Neuronal stem cell (in vitro differentiated cells): Measurements from ENCODE around the gene LEMD2.
A peak's percentile ranks its signal among the peaks of the same experiment; 100 is the strongest.

Source experiments
- DNase-seq: peaks from one replicate; pipeline ENCODE4 v3.0.0-alpha.2; 2013; ENCODE audit warnings: low spot score
- H2AFZ ChIP-seq: one replicate; pipeline ENCODE4 v1.6.1; 2013; ENCODE audit warnings: mild to moderate bottlenecking, low read length, inconsistent platforms
- H2AK5ac ChIP-seq: 2 replicates; pipeline ENCODE4 v1.6.1; 2013; ENCODE audit warnings: low read depth, mild to moderate bottlenecking, inconsistent platforms, low read length, moderate library complexity, mixed read lengths
- H2BK120ac ChIP-seq: 2 replicates; pipeline ENCODE4 v1.6.1; 2013; ENCODE audit warnings: low read depth, mild to moderate bottlenecking, inconsistent platforms, low read length, moderate library complexity, mixed read lengths
- H2BK12ac ChIP-seq: one replicate; pipeline ENCODE4 v1.6.1; 2013; ENCODE audit warnings: low read length, inconsistent platforms
- H2BK15ac ChIP-seq: 2 replicates; pipeline ENCODE4 v1.6.1; 2013; ENCODE audit warnings: mild to moderate bottlenecking, low read length, inconsistent platforms, mixed read lengths
- H2BK5ac ChIP-seq: one replicate; pipeline ENCODE4 v1.6.1; 2013; ENCODE audit warnings: inconsistent platforms, mild to moderate bottlenecking, low read length, moderate library complexity
- H3K14ac ChIP-seq: one replicate; pipeline ENCODE4 v1.6.1; 2013; ENCODE audit warnings: low read length, inconsistent platforms
- H3K18ac ChIP-seq: 2 replicates; pipeline ENCODE4 v1.6.1; 2013; ENCODE audit warnings: low read length, inconsistent platforms
- H3K23ac ChIP-seq: 2 replicates; pipeline ENCODE4 v1.6.1; 2013; ENCODE audit warnings: low read depth, mild to moderate bottlenecking, mixed read lengths, low read length, inconsistent platforms; ENCODE audit not compliant: poor library complexity
- H3K27ac ChIP-seq: replicated peaks from 3 replicates; pipeline ENCODE4 v1.5.1; 2013; ENCODE audit warnings: low read length, inconsistent platforms
- H3K27me3 ChIP-seq, 3 experiments: 2 replicates each; pipeline ENCODE4 v1.6.1; 2013; ENCODE audit warnings: low read length in 3 of 3, mild to moderate bottlenecking in 2 of 3, inconsistent platforms in 1 of 3, low read depth in 1 of 3, mixed read lengths in 1 of 3, moderate library complexity in 1 of 3; ENCODE audit not compliant: control insufficient read depth in 3 of 3, insufficient read depth in 3 of 3
- H3K36me3 ChIP-seq, 2 donors: replicated peaks in 1 of 2; 2 replicates each; pipeline ENCODE4 v1.6.1; 2013; ENCODE audit warnings: low read length in 2 of 2; ENCODE audit not compliant: control insufficient read depth in 2 of 2, insufficient read depth in 2 of 2
- H3K4ac ChIP-seq: 2 replicates; pipeline ENCODE4 v1.6.1; 2013; ENCODE audit warnings: inconsistent platforms, mild to moderate bottlenecking, low read length, moderate library complexity
- H3K4me1 ChIP-seq, 2 donors: 1 replicate in 1 of 2; 2 replicates in 1 of 2; pipeline ENCODE4 v1.6.1; 2013; ENCODE audit warnings: low read length in 2 of 2, low read depth in 1 of 2; ENCODE audit not compliant: control insufficient read depth in 2 of 2, insufficient read depth in 1 of 2
- H3K4me2 ChIP-seq: one replicate; pipeline ENCODE4 v1.6.1; 2013; ENCODE audit warnings: mild to moderate bottlenecking, low read length, inconsistent platforms; ENCODE audit not compliant: insufficient read depth, poor library complexity, severe bottlenecking
- H3K4me3 ChIP-seq, 2 donors: 2 replicates each; pipeline ENCODE4 v1.5.1; 2013; ENCODE audit warnings: low read length in 2 of 2, mild to moderate bottlenecking in 2 of 2, inconsistent platforms in 1 of 2, moderate library complexity in 1 of 2
- H3K79me1 ChIP-seq: one replicate; pipeline ENCODE4 v1.6.1; 2013; ENCODE audit warnings: low read depth, mild to moderate bottlenecking, inconsistent platforms, low read length, moderate library complexity
- H3K9ac ChIP-seq: one replicate; pipeline ENCODE4 v1.6.1; 2013; ENCODE audit warnings: mild to moderate bottlenecking, low read depth, low read length, inconsistent platforms; ENCODE audit not compliant: poor library complexity
- H3K9me3 ChIP-seq, 2 donors: replicated peaks in 1 of 2; 2 replicates each; pipeline versions ENCODE3 to v1.6.1; 2013; ENCODE audit warnings: low read length in 2 of 2, mild to moderate bottlenecking in 2 of 2, inconsistent platforms in 1 of 2, low read depth in 1 of 2, mixed read lengths in 1 of 2, moderate library complexity in 1 of 2; ENCODE audit not compliant: control insufficient read depth in 2 of 2, insufficient read depth in 1 of 2
- H4K8ac ChIP-seq: one replicate; pipeline ENCODE4 v1.6.1; 2013; ENCODE audit warnings: low read depth, mild to moderate bottlenecking, inconsistent platforms, low read length, moderate library complexity
- H4K91ac ChIP-seq: one replicate; pipeline ENCODE4 v1.6.1; 2013; ENCODE audit warnings: low read length, low read depth, mild to moderate bottlenecking, inconsistent platforms; ENCODE audit not compliant: poor library complexity
- WGBS, 2 donors: extraction: QIAGEN DNeasy Blood & Tissue Kit; methylation state at CpG; one replicate each; pipeline ENCODE4 v1.1.7; 2013; ENCODE audit warnings: missing lambda C conversion rate in 2 of 2, mixed read lengths in 1 of 2; ENCODE audit not compliant: insufficient read length in 2 of 2, insufficient replicate concordance in 1 of 2; ENCODE audit errors: extremely low coverage in 2 of 2; 5-methylcytosine and 5-hydroxymethylcytosine counted together

Gene LEMD2

GRCh38 chr6:33822575-33823395 is 33.9 kb upstream of the LEMD2 start:
- Histone ChIP-seq H2AK5ac (no peak overlapping the region), H2BK12ac (no peak overlapping the region), H3K79me1 (no peaks in the 10 kb centered on the region), H3K9ac (no peak overlapping the region), H4K8ac (no peak overlapping the region), H2BK120ac (peak overlapping the region; percentile 45), H3K36me3 (no peaks in the 10 kb centered on the region), H3K4me1 (peaks cover 2 to 13% of the 10 kb centered on the region in 2 donors), H2BK15ac (no peak overlapping the region), H3K14ac (no peak overlapping the region), H3K18ac (peak overlapping the region; percentile 88), H3K4me3 (no peak overlapping the region), H3K4ac (no peak overlapping the region), H2BK5ac (no peak overlapping the region), H3K23ac (no peak overlapping the region), H3K27me3 (peaks cover 0 to 23% (median 2%) of the 10 kb centered on the region in 3 experiments), H2AFZ (no peak overlapping the region), H4K91ac (no peak overlapping the region), H3K4me2 (no peak overlapping the region), H3K9me3 (no peaks in the 10 kb centered on the region), H3K27ac (peak overlapping the region; percentile 25)
- WGBS, 2 donors: no CpG with 5 or more reads among the region's 10 CpGs
- DNase-seq: peak; percentile 24

DNA sequence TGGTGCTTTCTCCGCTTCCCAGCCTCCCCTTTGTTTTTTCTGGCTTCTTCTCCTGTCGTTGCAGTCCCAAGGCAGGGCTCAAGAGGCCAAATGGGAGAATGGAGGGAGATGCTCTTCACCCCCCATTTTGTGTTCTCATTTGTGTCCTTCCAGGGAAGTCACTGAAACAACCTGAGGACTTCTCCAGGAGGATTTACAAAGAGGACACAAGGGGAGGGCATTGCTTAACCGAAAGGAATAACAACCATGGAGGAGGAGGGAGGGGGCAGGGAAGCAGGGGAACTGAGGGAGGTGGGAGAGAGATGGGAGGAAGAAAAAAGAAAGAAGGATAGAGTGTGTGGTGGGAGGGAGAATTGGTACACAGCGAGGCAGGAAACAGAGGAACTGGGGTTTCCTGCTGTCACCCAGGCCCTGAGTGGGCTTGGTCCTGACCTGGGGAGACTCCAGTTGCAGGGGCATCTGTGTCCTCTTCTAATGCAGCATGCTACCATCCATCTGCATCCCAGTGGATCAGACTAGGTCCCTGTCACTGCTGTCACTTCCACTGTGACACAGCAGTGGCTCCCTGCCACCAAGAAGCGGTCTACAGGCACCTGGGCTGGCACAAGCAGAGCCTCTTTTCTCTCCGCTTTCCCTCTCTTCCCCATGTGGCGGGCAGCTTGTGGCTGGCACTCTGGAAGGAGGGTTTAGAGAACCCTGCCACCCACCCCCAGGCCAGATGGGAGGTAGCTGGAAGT is 32.0 kb upstream of the LEMD2 start:
- WGBS, 2 donors: no CpG with 5 or more reads among the region's 7 CpGs
- H3K9me3 ChIP-seq: no peaks in the 10 kb centered on the region
- no peaks in the 10 kb centered on the region for H3K79me1 ChIP-seq
- no peak overlapping the region for H3K9ac ChIP-seq
- no peak overlapping the region for H3K14ac ChIP-seq
- H2BK12ac ChIP-seq: peak overlapping the region; percentile 34
- H2AFZ ChIP-seq: no peak overlapping the region
- H3K4me2 ChIP-seq: no peak overlapping the region
- H3K23ac ChIP-seq: no peak overlapping the region
- H2AK5ac ChIP-seq: peak overlapping the region; percentile 32
- H3K4me1 ChIP-seq: peaks cover 2 to 9% of the 10 kb centered on the region in 2 donors
- no peak overlapping the region for H3K4ac ChIP-seq
- H4K8ac ChIP-seq: no peak overlapping the region
- no peak overlapping the region for H2BK5ac ChIP-seq
- H3K4me3 ChIP-seq: no peak overlapping the region
- peaks cover 0 to 21% (median 2%) of the 10 kb centered on the region in 3 experiments for H3K27me3 ChIP-seq
- H3K18ac ChIP-seq: peak overlapping the region; percentile 20
- no peak overlapping the region for H4K91ac ChIP-seq
- H2BK15ac ChIP-seq: no peak overlapping the region
- H3K27ac ChIP-seq: no peak overlapping the region
- H2BK120ac ChIP-seq: no peak overlapping the region
- DNase-seq: no peak
- no peaks in the 10 kb centered on the region for H3K36me3 ChIP-seq

- no peaks in the 10 kb centered on the region for H3K36me3 ChIP-seq
- no peak overlapping the region for H3K27ac ChIP-seq
- DNase-seq: no peak
- peak overlapping the region; percentile 76 for H3K23ac ChIP-seq
- H3K14ac ChIP-seq: no peak overlapping the region
- H4K91ac ChIP-seq: no peak overlapping the region
- H3K27me3 ChIP-seq: peaks cover 0 to 21% (median 2%) of the 10 kb centered on the region in 3 experiments
- no peaks in the 10 kb centered on the region for H3K79me1 ChIP-seq
- no peak overlapping the region for H2BK12ac ChIP-seq
- no peak overlapping the region for H2AK5ac ChIP-seq
- H3K9me3 ChIP-seq: no peaks in the 10 kb centered on the region
- peak overlapping the region; percentile 63 for H3K18ac ChIP-seq
- no peak overlapping the region for H2BK15ac ChIP-seq
- no peak overlapping the region for H3K4me2 ChIP-seq
- no peak overlapping the region for H2BK5ac ChIP-seq
- H2AFZ ChIP-seq: no peak overlapping the region
- no CpG with 5 or more reads among the region's 10 CpGs for WGBS, 2 donors
- H4K8ac ChIP-seq: no peak overlapping the region
- H3K4me3 ChIP-seq: peak overlapping the region in 1 of 2 donors; percentile 23
- H3K4me1 ChIP-seq: peaks cover 2 to 10% of the 10 kb centered on the region in 2 donors
- H2BK120ac ChIP-seq: no peak overlapping the region
- peak overlapping the region; percentile 47 for H3K9ac ChIP-seq
- no peak overlapping the region for H3K4ac ChIP-seq
These were observed 31.3 kb upstream of the LEMD2 start for GRCh38 chr6:33820243-33820642.

- H3K36me3 ChIP-seq: no peaks in the 10 kb centered on the region
- H3K23ac ChIP-seq: no peak overlapping the region
- WGBS, 2 donors: no CpG with 5 or more reads among the region's 4 CpGs
- no peak overlapping the region for H2BK120ac ChIP-seq
- H3K4me2 ChIP-seq: no peak overlapping the region
- H3K27ac ChIP-seq: no peak overlapping the region
- no peak overlapping the region for H4K91ac ChIP-seq
- peak overlapping the region; percentile 6 for H3K9ac ChIP-seq
- H3K79me1 ChIP-seq: no peaks in the 10 kb centered on the region
- H3K4ac ChIP-seq: no peak overlapping the region
- H3K18ac ChIP-seq: peak overlapping the region; percentile 32
- H2BK12ac ChIP-seq: no peak overlapping the region
- H4K8ac ChIP-seq: no peak overlapping the region
- no peaks in the 10 kb centered on the region for H3K9me3 ChIP-seq
- peaks cover 0 to 21% (median 2%) of the 10 kb centered on the region in 3 experiments for H3K27me3 ChIP-seq
- DNase-seq: no peak
- no peak overlapping the region for H2AFZ ChIP-seq
- no peak overlapping the region for H3K14ac ChIP-seq
- H3K4me3 ChIP-seq: no peak overlapping the region
- H2BK15ac ChIP-seq: no peak overlapping the region
- H2BK5ac ChIP-seq: no peak overlapping the region
- peaks cover 0 to 10% of the 10 kb centered on the region in 2 donors for H3K4me1 ChIP-seq
- no peak overlapping the region for H2AK5ac ChIP-seq
These were observed 30.1 kb upstream of the LEMD2 start for GRCh38 chr6:33819021-33819420.
